Immature natural killer cell (primary cell): ENCODE data around the gene RASSF1. TPM values are rescaled to one million over a fixed set of nuclear protein-coding genes. Genes with fewer than 3 reads are reported as not detected.
"Not testable (repeated sequence)": the region's sequence is repeated elsewhere in the genome, so short reads cannot be mapped to it uniquely, and the experiment has no call there.

Experiments
- DNase-seq, 3 donors: peaks; one replicate each; pipeline ENCODE4 v3.0.0; 2022; ENCODE audit warnings: mixed read lengths in 1 of 3
- H3K27ac Mint-ChIP-seq, 6 donors: one replicate each; pipeline ENCODE4 v1.8.0; 2020; ENCODE audit warnings: mixed read lengths in 6 of 6, mild to moderate bottlenecking in 5 of 6, inconsistent platforms in 4 of 6, moderate library complexity in 3 of 6
- H3K27me3 Mint-ChIP-seq, 3 donors: one replicate each; pipeline ENCODE4 v1.8.0; 2020 to 2021; ENCODE audit warnings: low read depth in 3 of 3, mild to moderate bottlenecking in 3 of 3, mixed read lengths in 3 of 3, moderate library complexity in 3 of 3, inconsistent platforms in 1 of 3
- H3K36me3 Mint-ChIP-seq, 3 donors: one replicate each; pipeline ENCODE4 v1.8.0; 2020; ENCODE audit warnings: mixed read lengths in 3 of 3, inconsistent platforms in 2 of 3, mild to moderate bottlenecking in 2 of 3
- H3K4me1 Mint-ChIP-seq, 2 donors: one replicate each; pipeline ENCODE4 v1.8.0; 2020; ENCODE audit warnings: inconsistent platforms in 2 of 2, mild to moderate bottlenecking in 2 of 2, mixed read lengths in 2 of 2, moderate library complexity in 1 of 2
- H3K4me3 Mint-ChIP-seq, 5 donors: one replicate each; pipeline ENCODE4 v1.8.0; 2020; ENCODE audit warnings: mild to moderate bottlenecking in 5 of 5, mixed read lengths in 5 of 5, inconsistent platforms in 3 of 5, moderate library complexity in 3 of 5
- H3K9me3 Mint-ChIP-seq, 6 donors: one replicate each; pipeline ENCODE4 v1.8.0; 2020; ENCODE audit warnings: mild to moderate bottlenecking in 6 of 6, mixed read lengths in 6 of 6, inconsistent platforms in 4 of 6, moderate library complexity in 3 of 6
- polyA plus RNA-seq, 3 donors: library from polyadenylated mRNA; unstranded; fragments of 300-500 nt; fragmentation: Illumina TruSeq; gene quantifications; one replicate each; pipeline ENCODE4 v1.2.3, GENCODE V29; 2021

Gene RASSF1
- polyA plus RNA-seq, 3 donors from 2014 or later, result 172 to 253 (median 187) TPM

- DNase-seq, result no peak
- Mint-ChIP-seq H3K36me3 (no peaks in the 10 kb centered on the region), H3K27ac (peak overlapping the region in 1 of 6 donors; percentile 26), H3K9me3 (no peaks in the 10 kb centered on the region), H3K4me1 (peaks cover 37% of the 10 kb centered on the region in 2 donors), H3K27me3 (peaks cover 0 to 5% (median 5%) of the 10 kb centered on the region in 3 donors), H3K4me3 (no peak overlapping the region)
These were observed 45.9 kb downstream of the RASSF1 start for GRCh38 chr3:50294492-50295403.

GRCh38 chr3:50294089-50294488 lies 46.5 kb downstream of the RASSF1 start:
- no peak for DNase-seq
- Mint-ChIP-seq H3K4me3 (no peak overlapping the region), H3K36me3 (peaks cover 0 to 3% (median 0%) of the 10 kb centered on the region in 3 donors), H3K27ac (no peak overlapping the region), H3K27me3 (peaks cover 0 to 5% (median 3%) of the 10 kb centered on the region in 3 donors), H3K4me1 (peaks cover 30 to 31% of the 10 kb centered on the region in 2 donors), H3K9me3 (no peaks in the 10 kb centered on the region)

GRCh38 chr3:50293079-50293801 lies 47.4 kb downstream of the RASSF1 start:
- DNase-seq, result no peak
- H3K4me1 Mint-ChIP-seq, result peaks cover 24 to 25% of the 10 kb centered on the region in 2 donors
- H3K4me3 Mint-ChIP-seq, result peak overlapping the region in 4 of 5 donors; percentile 87 to 91 (median 90)
- H3K27me3 Mint-ChIP-seq, result peaks cover 0 to 5% (median 3%) of the 10 kb centered on the region in 3 donors
- peak overlapping the region; percentile 81 to 98 (median 98) for H3K27ac Mint-ChIP-seq
- H3K36me3 Mint-ChIP-seq, result peaks cover 0 to 12% (median 0%) of the 10 kb centered on the region in 3 donors
- no peaks in the 10 kb centered on the region for H3K9me3 Mint-ChIP-seq

- H3K27me3 Mint-ChIP-seq, result peaks cover 0 to 5% (median 3%) of the 10 kb centered on the region in 3 donors
- no peaks in the 10 kb centered on the region for H3K9me3 Mint-ChIP-seq
- peaks cover 0 to 15% (median 0%) of the 10 kb centered on the region in 3 donors for H3K36me3 Mint-ChIP-seq
- peaks cover 17 to 19% of the 10 kb centered on the region in 2 donors for H3K4me1 Mint-ChIP-seq
- H3K27ac Mint-ChIP-seq, result peak within 1 kb of the TSS; percentile 81 to 98 (median 98)
- H3K4me3 Mint-ChIP-seq, result peak within 1 kb of the TSS; percentile 87 to 91 (median 89)
- DNase-seq, result peak; percentile 92 to 93 (median 92)
These were observed 48.2 kb downstream of the RASSF1 start, which contains the start of gene IFRD2 for GRCh38 chr3:50292159-50293078. Gene IFRD2, minus strand, starts transcription at chr3:50292429. Its CDS starts 155 bp downstream, at chr3:50292274.

- Mint-ChIP-seq H3K4me1 (peaks cover 16 to 19% of the 10 kb centered on the region in 2 donors), H3K36me3 (peaks cover 0 to 15% (median 0%) of the 10 kb centered on the region in 3 donors), H3K27ac (no peak overlapping the region), H3K4me3 (peak overlapping the region in 2 of 5 donors; percentile 18 to 44), H3K9me3 (no peaks in the 10 kb centered on the region), H3K27me3 (peaks cover 0 to 7% (median 3%) of the 10 kb centered on the region in 3 donors)
- no peak for DNase-seq
These were observed 50.4 kb downstream of the RASSF1 start for GRCh38 chr3:50290161-50290641.

GRCh38 chr3:50289130-50289529 lies 51.5 kb downstream of the RASSF1 start:
- H3K4me1 Mint-ChIP-seq, result peaks cover 16 to 19% of the 10 kb centered on the region in 2 donors
- DNase-seq, result no peak
- H3K27ac Mint-ChIP-seq, result no peak overlapping the region
- H3K36me3 Mint-ChIP-seq, result peaks cover 0 to 15% (median 0%) of the 10 kb centered on the region in 3 donors
- H3K27me3 Mint-ChIP-seq, result peaks cover 0 to 7% (median 3%) of the 10 kb centered on the region in 3 donors
- no peaks in the 10 kb centered on the region for H3K9me3 Mint-ChIP-seq
- H3K4me3 Mint-ChIP-seq, result no peak overlapping the region

GRCh38 chr3:50288387-50289007 lies 52.1 kb downstream of the RASSF1 start:
- Mint-ChIP-seq H3K9me3 (no peaks in the 10 kb centered on the region), H3K4me1 (peaks cover 16 to 19% of the 10 kb centered on the region in 2 donors), H3K4me3 (no peak overlapping the region), H3K36me3 (peaks cover 0 to 15% (median 0%) of the 10 kb centered on the region in 3 donors), H3K27me3 (peaks cover 0 to 7% (median 3%) of the 10 kb centered on the region in 3 donors), H3K27ac (no peak overlapping the region)
- no peak for DNase-seq

- H3K27ac Mint-ChIP-seq, result peak overlapping the region in 1 of 6 donors; percentile 40
These were observed 53.4 kb downstream of the RASSF1 start for GRCh38 chr3:50287262-50287661.

GRCh38 chr3:50286322-50287227 lies 54.1 kb downstream of the RASSF1 start:
- no peaks in the 10 kb centered on the region for H3K9me3 Mint-ChIP-seq
- no peak for DNase-seq
- H3K4me3 Mint-ChIP-seq, result no peak overlapping the region
- peaks cover 5 to 8% of the 10 kb centered on the region in 2 donors for H3K4me1 Mint-ChIP-seq
- H3K27ac Mint-ChIP-seq, result no peak overlapping the region
- H3K27me3 Mint-ChIP-seq, result peaks cover 0 to 3% (median 1%) of the 10 kb centered on the region in 3 donors
- H3K36me3 Mint-ChIP-seq, result peaks cover 0 to 15% (median 0%) of the 10 kb centered on the region in 3 donors

More at GRCh38 chr3:50287262-50287661, 53.4 kb downstream of the RASSF1 start:
- H3K4me3 Mint-ChIP-seq, result no peak overlapping the region
- peaks cover 0 to 15% (median 0%) of the 10 kb centered on the region in 3 donors for H3K36me3 Mint-ChIP-seq
- no peak for DNase-seq
- peaks cover 8 to 9% of the 10 kb centered on the region in 2 donors for H3K4me1 Mint-ChIP-seq
- H3K27me3 Mint-ChIP-seq, result peaks cover 0 to 3% (median 0%) of the 10 kb centered on the region in 3 donors
- H3K9me3 Mint-ChIP-seq, result no peaks in the 10 kb centered on the region

- not testable (repeated sequence) for H3K4me1 Mint-ChIP-seq, H3K27me3 Mint-ChIP-seq, H3K27ac Mint-ChIP-seq, H3K4me3 Mint-ChIP-seq, DNase-seq, H3K9me3 Mint-ChIP-seq
- peaks cover 0 to 12% (median 0%) of the 10 kb centered on the region in 3 donors for H3K36me3 Mint-ChIP-seq
These were observed 56.5 kb downstream of the RASSF1 start for GRCh38 chr3:50284121-50284520.
